ENCODE data around the gene ERGIC1.

The ERGIC1 gene

DNA sequence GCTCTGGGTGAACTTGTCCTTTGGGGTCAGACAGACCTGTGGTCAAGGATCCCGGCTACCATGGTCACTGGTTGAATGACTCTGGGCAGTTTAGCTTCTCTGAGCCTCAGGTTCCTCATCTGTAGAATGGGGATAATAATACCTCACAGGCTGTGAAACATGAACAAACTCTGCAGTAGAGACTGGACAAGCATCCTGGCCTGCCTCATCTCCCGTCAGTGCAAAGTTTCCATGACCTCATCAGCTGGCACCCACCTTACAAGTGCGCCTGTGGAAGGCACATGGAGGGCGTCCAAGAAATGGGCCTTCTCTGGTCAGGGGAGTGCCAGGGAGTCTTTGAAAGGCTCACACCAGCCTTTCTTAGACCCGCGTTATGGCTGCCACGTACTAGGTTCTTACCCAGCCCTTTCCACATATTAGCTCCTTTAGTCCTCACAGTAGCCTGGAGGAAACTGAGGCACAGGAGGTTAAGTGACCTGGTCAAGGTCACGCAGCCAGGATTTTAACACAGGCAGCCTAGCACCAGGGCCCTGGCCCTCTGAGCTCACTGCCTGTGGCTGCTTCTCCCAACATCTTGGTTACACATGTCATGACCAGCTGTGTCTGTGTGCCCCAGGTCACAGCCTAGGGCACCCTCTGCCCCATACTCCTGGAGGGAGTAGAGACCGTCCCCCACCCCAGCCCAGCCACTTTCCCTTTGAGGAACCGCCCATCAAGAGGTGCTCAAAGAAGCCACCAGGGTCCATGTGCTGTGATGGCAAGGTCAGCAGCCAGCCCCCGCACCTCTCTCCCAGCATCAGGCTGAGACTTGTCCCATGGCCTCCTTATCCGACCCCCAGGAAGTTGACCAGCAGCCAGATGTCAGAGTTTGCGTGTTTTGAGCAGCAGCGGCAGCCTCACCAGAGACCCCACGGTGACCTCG, 85.7 kb downstream of the ERGIC1 start:
- H3K9ac ChIP-seq (ENCODE audit: low read depth, low read length, poor library complexity) = no peak overlapping the region
- no peak overlapping the region for H3K4ac ChIP-seq (ENCODE audit: low read length)
- DNase-seq (ENCODE audit: low spot score) = no peak
- no peaks in the 10 kb centered on the region for H3K79me1 ChIP-seq (ENCODE audit: low read depth, low read length)
- WGBS, 2 donors (ENCODE audit: extremely low coverage in 2 of 2, insufficient read length in 2 of 2, insufficient replicate concordance in 1 of 2) = no CpG with 5 or more reads among the region's 16 CpGs
- H3K4me2 ChIP-seq (ENCODE audit: insufficient read depth, low read length, poor library complexity, severe bottlenecking) = no peak overlapping the region
- H3K27ac ChIP-seq (replicated peaks; ENCODE audit: low read length) = no peak overlapping the region
- no peak overlapping the region for H2BK120ac ChIP-seq (ENCODE audit: low read depth, low read length)
- H2AFZ ChIP-seq (ENCODE audit: low read length) = no peak overlapping the region
- peaks cover 22 to 78% of the 10 kb centered on the region in 2 donors for H3K36me3 ChIP-seq (replicated peaks in 1 of 2; ENCODE audit: control insufficient read depth in 2 of 2, insufficient read depth in 2 of 2, low read length in 2 of 2)
- no peak overlapping the region for H3K18ac ChIP-seq (ENCODE audit: low read length)
- H3K9me3 ChIP-seq (replicated peaks in 1 of 2; ENCODE audit: control insufficient read depth in 2 of 2, insufficient read depth in 1 of 2, low read depth in 1 of 2, low read length in 2 of 2) = no peaks in the 10 kb centered on the region
- no peak overlapping the region for H2BK15ac ChIP-seq (ENCODE audit: low read length)
- H2BK5ac ChIP-seq (ENCODE audit: low read length) = no peak overlapping the region
- no peak overlapping the region for H3K14ac ChIP-seq (ENCODE audit: low read length)
- no peak overlapping the region for H4K91ac ChIP-seq (ENCODE audit: low read depth, low read length, poor library complexity)
- no peaks in the 10 kb centered on the region for H3K4me1 ChIP-seq (ENCODE audit: control insufficient read depth in 2 of 2, insufficient read depth in 1 of 2, low read depth in 1 of 2, low read length in 2 of 2)
- H4K8ac ChIP-seq (ENCODE audit: low read depth, low read length) = no peak overlapping the region
- H2BK12ac ChIP-seq (ENCODE audit: low read length) = no peak overlapping the region
- H3K27me3 ChIP-seq (ENCODE audit: control insufficient read depth in 3 of 3, insufficient read depth in 3 of 3, low read depth in 1 of 3, low read length in 3 of 3) = no peaks in the 10 kb centered on the region
- no peak overlapping the region for H2AK5ac ChIP-seq (ENCODE audit: low read depth, low read length)
- peak overlapping the region; percentile 25 for H3K23ac ChIP-seq (ENCODE audit: low read depth, low read length, poor library complexity)
- H3K4me3 ChIP-seq (ENCODE audit: low read length in 2 of 2) = no peak overlapping the region

DNA sequence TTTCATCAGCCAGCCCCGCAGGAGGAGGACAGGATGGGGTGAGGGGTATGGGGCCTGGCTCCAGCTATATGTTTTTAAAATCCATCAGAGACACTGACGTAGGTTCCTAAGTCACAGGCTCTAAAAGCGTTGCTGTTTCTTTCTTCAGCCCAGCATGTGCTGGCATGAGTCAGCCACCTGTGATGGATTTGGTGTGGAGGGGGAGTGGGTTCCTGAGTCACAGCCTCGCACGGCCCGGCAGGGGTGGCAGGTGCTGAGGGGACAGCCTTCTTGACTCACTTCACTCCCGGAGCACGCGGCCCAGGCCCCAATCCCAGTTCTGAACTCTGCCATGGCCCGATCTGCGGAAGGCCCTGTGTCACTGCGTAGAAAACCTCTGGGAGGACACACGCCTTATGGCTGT, 86.4 kb downstream of the ERGIC1 start:
- WGBS, 2 donors (ENCODE audit: extremely low coverage in 2 of 2, insufficient read length in 2 of 2, insufficient replicate concordance in 1 of 2) = no CpG with 5 or more reads among the region's 13 CpGs
- H3K9me3 ChIP-seq (replicated peaks in 1 of 2; ENCODE audit: control insufficient read depth in 2 of 2, insufficient read depth in 1 of 2, low read depth in 1 of 2, low read length in 2 of 2) = no peaks in the 10 kb centered on the region
- H2AFZ ChIP-seq (ENCODE audit: low read length) = no peak overlapping the region
- DNase-seq (ENCODE audit: low spot score) = no peak
- H2BK12ac ChIP-seq (ENCODE audit: low read length) = no peak overlapping the region
- no peak overlapping the region for H3K23ac ChIP-seq (ENCODE audit: low read depth, low read length, poor library complexity)
- no peak overlapping the region for H2BK15ac ChIP-seq (ENCODE audit: low read length)
- H2AK5ac ChIP-seq (ENCODE audit: low read depth, low read length) = no peak overlapping the region
- H2BK5ac ChIP-seq (ENCODE audit: low read length) = no peak overlapping the region
- H4K8ac ChIP-seq (ENCODE audit: low read depth, low read length) = no peak overlapping the region
- no peak overlapping the region for H3K4ac ChIP-seq (ENCODE audit: low read length)
- H3K14ac ChIP-seq (ENCODE audit: low read length) = no peak overlapping the region
- H3K4me1 ChIP-seq (ENCODE audit: control insufficient read depth in 2 of 2, insufficient read depth in 1 of 2, low read depth in 1 of 2, low read length in 2 of 2) = no peaks in the 10 kb centered on the region
- peak overlapping the region; percentile 65 for H4K91ac ChIP-seq (ENCODE audit: low read depth, low read length, poor library complexity)
- H3K18ac ChIP-seq (ENCODE audit: low read length) = no peak overlapping the region
- no peaks in the 10 kb centered on the region for H3K79me1 ChIP-seq (ENCODE audit: low read depth, low read length)
- no peaks in the 10 kb centered on the region for H3K27me3 ChIP-seq (ENCODE audit: control insufficient read depth in 3 of 3, insufficient read depth in 3 of 3, low read depth in 1 of 3, low read length in 3 of 3)
- H2BK120ac ChIP-seq (ENCODE audit: low read depth, low read length) = no peak overlapping the region
- H3K27ac ChIP-seq (replicated peaks; ENCODE audit: low read length) = no peak overlapping the region
- no peak overlapping the region for H3K9ac ChIP-seq (ENCODE audit: low read depth, low read length, poor library complexity)
- no peak overlapping the region for H3K4me3 ChIP-seq (ENCODE audit: low read length in 2 of 2)
- H3K36me3 ChIP-seq (replicated peaks in 1 of 2; ENCODE audit: control insufficient read depth in 2 of 2, insufficient read depth in 2 of 2, low read length in 2 of 2) = peaks cover 16 to 73% of the 10 kb centered on the region in 2 donors
- no peak overlapping the region for H3K4me2 ChIP-seq (ENCODE audit: insufficient read depth, low read length, poor library complexity, severe bottlenecking)

DNA sequence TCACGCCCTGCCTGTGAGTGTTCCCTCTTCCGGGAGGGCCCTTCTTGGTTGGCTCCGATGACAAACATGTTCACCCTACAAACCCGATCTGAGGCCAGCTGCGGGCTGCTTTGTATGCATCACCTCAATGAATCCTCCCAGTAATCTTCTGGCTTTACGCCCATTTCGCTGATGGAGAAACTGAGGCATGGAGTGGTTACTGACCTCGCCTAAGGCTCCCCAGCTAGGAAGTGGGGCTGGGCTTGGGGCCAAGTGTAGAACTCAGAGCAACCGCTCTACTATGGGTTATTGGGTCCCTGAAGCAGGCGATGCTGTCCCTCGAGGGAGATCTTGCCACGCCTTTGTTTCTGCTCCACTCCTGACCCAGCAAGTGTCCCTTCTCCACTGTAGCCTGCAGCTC, 86.9 kb downstream of the ERGIC1 start:
- Histone ChIP-seq H3K9ac (ENCODE audit: low read depth, low read length, poor library complexity) (no peak overlapping the region), H2BK15ac (ENCODE audit: low read length) (no peak overlapping the region), H3K27me3 (ENCODE audit: control insufficient read depth in 3 of 3, insufficient read depth in 3 of 3, low read depth in 1 of 3, low read length in 3 of 3) (no peaks in the 10 kb centered on the region), H2BK5ac (ENCODE audit: low read length) (no peak overlapping the region), H2AFZ (ENCODE audit: low read length) (no peak overlapping the region), H4K8ac (ENCODE audit: low read depth, low read length) (no peak overlapping the region), H3K27ac (replicated peaks; ENCODE audit: low read length) (no peak overlapping the region), H3K18ac (ENCODE audit: low read length) (no peak overlapping the region), H3K4me3 (ENCODE audit: low read length in 2 of 2) (peak overlapping the region in 1 of 2 donors; percentile 7), H2BK12ac (ENCODE audit: low read length) (no peak overlapping the region), H3K4me2 (ENCODE audit: insufficient read depth, low read length, poor library complexity, severe bottlenecking) (no peak overlapping the region), H3K36me3 (replicated peaks in 1 of 2; ENCODE audit: control insufficient read depth in 2 of 2, insufficient read depth in 2 of 2, low read length in 2 of 2) (peaks cover 13 to 73% of the 10 kb centered on the region in 2 donors), H3K4ac (ENCODE audit: low read length) (no peak overlapping the region), H3K23ac (ENCODE audit: low read depth, low read length, poor library complexity) (no peak overlapping the region), H3K79me1 (ENCODE audit: low read depth, low read length) (no peaks in the 10 kb centered on the region), H2BK120ac (ENCODE audit: low read depth, low read length) (no peak overlapping the region), H3K9me3 (replicated peaks in 1 of 2; ENCODE audit: control insufficient read depth in 2 of 2, insufficient read depth in 1 of 2, low read depth in 1 of 2, low read length in 2 of 2) (no peaks in the 10 kb centered on the region), H4K91ac (ENCODE audit: low read depth, low read length, poor library complexity) (no peak overlapping the region), H3K14ac (ENCODE audit: low read length) (no peak overlapping the region), H2AK5ac (ENCODE audit: low read depth, low read length) (no peak overlapping the region), H3K4me1 (ENCODE audit: control insufficient read depth in 2 of 2, insufficient read depth in 1 of 2, low read depth in 1 of 2, low read length in 2 of 2) (no peaks in the 10 kb centered on the region)
- DNase-seq (ENCODE audit: low spot score) = no peak
- WGBS, 2 donors (ENCODE audit: extremely low coverage in 2 of 2, insufficient read length in 2 of 2, insufficient replicate concordance in 1 of 2) = no CpG with 5 or more reads among the region's 12 CpGs

DNA sequence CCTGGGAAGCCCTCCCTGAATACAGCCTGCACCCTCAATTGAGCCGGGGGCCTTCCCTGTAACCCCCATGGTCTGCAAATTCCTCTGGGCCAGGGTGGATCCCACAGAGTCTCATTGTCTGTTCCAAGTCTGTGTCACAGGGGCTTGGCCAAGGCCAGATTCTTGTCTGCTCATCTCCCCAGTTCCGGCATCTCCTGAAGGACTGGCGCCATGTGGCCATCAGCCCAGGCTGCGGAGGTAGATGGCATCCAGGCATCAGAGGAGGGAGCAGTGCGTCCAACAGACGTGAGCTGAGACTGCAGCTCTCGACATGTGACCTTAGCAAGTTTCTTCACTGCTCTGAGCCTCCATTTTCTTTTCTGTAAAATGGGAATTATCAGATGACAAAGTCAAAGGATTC, 87.9 kb downstream of the ERGIC1 start:
- Histone ChIP-seq H3K9ac (ENCODE audit: low read depth, low read length, poor library complexity) (no peak overlapping the region), H2BK5ac (ENCODE audit: low read length) (no peak overlapping the region), H3K27ac (replicated peaks; ENCODE audit: low read length) (no peak overlapping the region), H3K4ac (ENCODE audit: low read length) (no peak overlapping the region), H2BK12ac (ENCODE audit: low read length) (no peak overlapping the region), H3K18ac (ENCODE audit: low read length) (no peak overlapping the region), H3K36me3 (replicated peaks in 1 of 2; ENCODE audit: control insufficient read depth in 2 of 2, insufficient read depth in 2 of 2, low read length in 2 of 2) (peaks cover 19 to 75% of the 10 kb centered on the region in 2 donors), H3K23ac (ENCODE audit: low read depth, low read length, poor library complexity) (no peak overlapping the region), H3K14ac (ENCODE audit: low read length) (no peak overlapping the region), H4K8ac (ENCODE audit: low read depth, low read length) (no peak overlapping the region), H2BK120ac (ENCODE audit: low read depth, low read length) (no peak overlapping the region), H4K91ac (ENCODE audit: low read depth, low read length, poor library complexity) (no peak overlapping the region), H3K4me1 (ENCODE audit: control insufficient read depth in 2 of 2, insufficient read depth in 1 of 2, low read depth in 1 of 2, low read length in 2 of 2) (no peaks in the 10 kb centered on the region), H3K27me3 (ENCODE audit: control insufficient read depth in 3 of 3, insufficient read depth in 3 of 3, low read depth in 1 of 3, low read length in 3 of 3) (no peaks in the 10 kb centered on the region), H2AFZ (ENCODE audit: low read length) (no peak overlapping the region), H2BK15ac (ENCODE audit: low read length) (no peak overlapping the region), H3K4me2 (ENCODE audit: insufficient read depth, low read length, poor library complexity, severe bottlenecking) (no peak overlapping the region), H2AK5ac (ENCODE audit: low read depth, low read length) (no peak overlapping the region), H3K4me3 (ENCODE audit: low read length in 2 of 2) (no peak overlapping the region), H3K9me3 (replicated peaks in 1 of 2; ENCODE audit: control insufficient read depth in 2 of 2, insufficient read depth in 1 of 2, low read depth in 1 of 2, low read length in 2 of 2) (no peaks in the 10 kb centered on the region), H3K79me1 (ENCODE audit: low read depth, low read length) (no peaks in the 10 kb centered on the region)
- whole genome bisulfite sequencing, 2 donors (ENCODE audit: extremely low coverage in 2 of 2, insufficient read length in 2 of 2, insufficient replicate concordance in 1 of 2) = no CpG with 5 or more reads among the region's 7 CpGs
- DNase-seq (ENCODE audit: low spot score) = no peak
